ENCODE measurements around the gene ANKRD2. TPM values are rescaled to one million over a fixed set of nuclear protein-coding genes. Genes with fewer than 3 reads are reported as not detected.
"Not testable (repeated sequence)": the region's sequence is repeated elsewhere in the genome, so short reads cannot be mapped to it uniquely, and the experiment has no call there.

Gene ANKRD2
- total RNA-seq, 4 donors from 2014 or later, result 0.79 TPM; not detected in 3

- peak overlapping the region in 2 of 4 donors; percentile 17 to 25 for H3K27ac ChIP-seq
- peaks cover 0 to 18% (median 0%) of the 10 kb centered on the region in 3 donors for H3K36me3 ChIP-seq
- 31 to 32% methylated on average over 4 of the region's 4 CpGs for WGBS, 2 donors
- H3K4me3 ChIP-seq, result no peak overlapping the region
- no peak for DNase-seq
- intact Hi-C loops (cut with DNase I), result no loop called here
- H3K4me1 ChIP-seq, result peaks cover 23 to 55% (median 34%) of the 10 kb centered on the region in 3 donors
- H3K27me3 ChIP-seq, result peaks cover 0 to 7% (median 0%) of the 10 kb centered on the region in 4 donors
- TF ChIP-seq CTCF (IDR thresholded peaks at IDR 0.05) (no peak), POLR2A (IDR thresholded peaks at IDR 0.05) (no peak)
- H3K9me3 ChIP-seq, result no peaks in the 10 kb centered on the region
These were observed 2.0 kb downstream of the ANKRD2 start for GRCh38 chr10:97574374-97575126.

GRCh38 chr10:97575127-97575668 is 2.6 kb downstream of the ANKRD2 start:
- peak overlapping the region in 2 of 4 donors; percentile 17 to 25 for H3K27ac ChIP-seq
- no peak for DNase-seq
- peaks cover 0 to 12% (median 0%) of the 10 kb centered on the region in 3 donors for H3K36me3 ChIP-seq
- H3K4me3 ChIP-seq, result no peak overlapping the region
- 78% methylated on average over 5 of the region's 6 CpGs; no CpG with 5 or more reads in 1 of the 2 donors for WGBS, 2 donors
- H3K4me1 ChIP-seq, result peaks cover 23 to 49% (median 34%) of the 10 kb centered on the region in 3 donors
- no peaks in the 10 kb centered on the region for H3K9me3 ChIP-seq
- H3K27me3 ChIP-seq, result peaks cover 0 to 7% (median 0%) of the 10 kb centered on the region in 4 donors
- intact Hi-C loops (cut with DNase I), result no loop called here
- no peak for TF ChIP-seq CTCF (IDR thresholded peaks at IDR 0.05)
- TF ChIP-seq POLR2A (IDR thresholded peaks at IDR 0.05), result no peak

- DNase-seq; H3K36me3 ChIP-seq; H3K27ac ChIP-seq; H3K4me3 ChIP-seq; H3K9me3 ChIP-seq; intact Hi-C loops (cut with DNase I); H3K27me3 ChIP-seq: not testable (repeated sequence)
- WGBS, 2 donors, result 38 to 60% methylated on average over 5 of the region's 5 CpGs
- peaks cover 11 to 36% (median 22%) of the 10 kb centered on the region in 3 donors for H3K4me1 ChIP-seq
These were observed 3.9 kb downstream of the ANKRD2 start for GRCh38 chr10:97576487-97576886.

- H3K36me3 ChIP-seq, result no peaks in the 10 kb centered on the region
- H3K4me1 ChIP-seq, result peaks cover 3 to 24% (median 13%) of the 10 kb centered on the region in 3 donors
- intact Hi-C loops (cut with DNase I), result no loop called here
- H3K9me3 ChIP-seq, result no peaks in the 10 kb centered on the region
- TF ChIP-seq CTCF (IDR thresholded peaks at IDR 0.05), result no peak
- TF ChIP-seq POLR2A (IDR thresholded peaks at IDR 0.05), result no peak
- no peak overlapping the region for H3K4me3 ChIP-seq
- WGBS, 2 donors, result 77 to 94% methylated on average over 2 to 3 of the region's 9 CpGs
- DNase-seq, result no peak
- no peak overlapping the region for H3K27ac ChIP-seq
- H3K27me3 ChIP-seq, result peaks cover 0 to 7% (median 0%) of the 10 kb centered on the region in 4 donors
These were observed 5.1 kb downstream of the ANKRD2 start for GRCh38 chr10:97577701-97578100.

- WGBS, 2 donors, result 77 to 86% methylated on average over 13 to 34 of the region's 40 CpGs
- DNase-seq, result no peak
- peaks cover 0 to 18% (median 10%) of the 10 kb centered on the region in 3 donors for H3K4me1 ChIP-seq
- H3K27me3 ChIP-seq, result peaks cover 0 to 7% (median 0%) of the 10 kb centered on the region in 4 donors
- H3K4me3 ChIP-seq, result no peak overlapping the region
- intact Hi-C loops (cut with DNase I), result no loop called here
- no peaks in the 10 kb centered on the region for H3K9me3 ChIP-seq
- H3K36me3 ChIP-seq, result no peaks in the 10 kb centered on the region
- no peak for TF ChIP-seq POLR2A (IDR thresholded peaks at IDR 0.05)
- TF ChIP-seq CTCF (IDR thresholded peaks at IDR 0.05), result no peak
- H3K27ac ChIP-seq, result no peak overlapping the region
These were observed 5.7 kb downstream of the ANKRD2 start for GRCh38 chr10:97578171-97578844.
